Activated T-cell treated with anti-CD3 and anti-CD28 coated beads for 1 hour (primary cell): ENCODE results near the gene BAIAP3.

Experiments used
- DNase-seq: peaks from one replicate; pipeline ENCODE4 v3.0.0-alpha.2; 2020; ENCODE audit warnings: low read depth

Gene BAIAP3

GRCh38 chr16:1299012-1299867 is 34.2 kb upstream of the BAIAP3 start:
- no peak for DNase-seq

- DNase-seq, result no peak
These were observed 33.6 kb upstream of the BAIAP3 start for GRCh38 chr16:1299868-1300203.

- peak; percentile 57 for DNase-seq
These were observed 32.6 kb upstream of the BAIAP3 start for GRCh38 chr16:1300664-1301476.

DNA sequence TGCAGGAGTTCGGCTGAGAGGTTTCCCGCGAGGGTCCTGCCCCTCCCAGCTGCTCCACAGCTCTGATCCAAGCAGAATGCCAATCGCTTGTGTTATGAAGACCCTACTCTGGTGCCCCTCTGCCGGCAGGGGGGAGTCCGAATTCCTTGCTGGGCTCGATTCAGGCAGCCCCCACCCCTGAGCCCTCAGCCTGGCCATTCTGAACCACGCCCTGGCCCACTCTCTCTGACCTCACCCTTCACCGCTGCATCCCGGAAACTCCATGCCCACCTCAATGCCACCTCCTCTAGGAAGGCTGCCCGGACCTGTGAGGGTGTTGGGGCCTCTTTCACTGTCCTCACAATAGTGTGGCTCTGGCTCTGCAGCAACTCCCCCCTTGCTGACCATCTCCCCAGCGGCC is 31.9 kb upstream of the BAIAP3 start:
- DNase-seq, result no peak

DNA sequence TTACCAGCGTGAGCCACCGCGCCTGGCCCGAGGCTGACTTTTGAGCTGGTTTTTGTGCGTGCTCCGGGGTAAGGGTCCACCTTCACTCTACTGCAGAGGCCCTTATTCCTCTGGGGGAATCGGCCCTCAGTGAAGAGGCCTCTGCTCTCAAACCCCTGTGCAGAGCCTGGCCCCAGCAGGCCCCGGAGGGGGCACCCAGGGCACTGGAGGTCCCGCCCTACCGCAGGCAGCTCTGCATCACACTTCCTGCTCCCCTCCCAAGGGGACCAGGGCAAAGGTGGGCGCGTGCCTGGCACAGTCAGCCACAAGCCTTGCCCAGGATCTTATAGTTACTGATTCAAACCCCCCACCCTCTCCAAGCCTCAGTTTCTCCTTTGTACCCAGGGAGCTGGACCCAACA is 27.6 kb upstream of the BAIAP3 start:
- DNase-seq, result no peak

DNA sequence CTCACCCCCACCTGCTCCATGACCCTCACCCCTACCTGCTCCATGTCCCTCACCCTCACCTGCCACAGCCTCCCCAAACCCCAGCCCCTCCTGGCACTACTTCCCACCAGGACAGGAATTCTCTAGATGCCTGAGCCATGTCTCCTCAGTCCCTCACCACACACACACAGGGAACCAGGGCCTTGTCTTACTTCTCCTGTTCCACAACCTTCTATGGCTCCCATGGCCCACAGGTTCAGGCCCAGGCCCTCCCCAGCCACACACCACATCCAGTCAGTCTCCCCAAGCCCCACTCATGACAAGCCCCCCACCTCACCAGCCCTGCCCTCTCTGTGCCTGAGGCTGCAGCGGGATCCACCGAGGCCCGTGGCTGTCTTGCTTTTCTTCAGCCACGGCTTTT is 27.1 kb upstream of the BAIAP3 start:
- no peak for DNase-seq

DNA sequence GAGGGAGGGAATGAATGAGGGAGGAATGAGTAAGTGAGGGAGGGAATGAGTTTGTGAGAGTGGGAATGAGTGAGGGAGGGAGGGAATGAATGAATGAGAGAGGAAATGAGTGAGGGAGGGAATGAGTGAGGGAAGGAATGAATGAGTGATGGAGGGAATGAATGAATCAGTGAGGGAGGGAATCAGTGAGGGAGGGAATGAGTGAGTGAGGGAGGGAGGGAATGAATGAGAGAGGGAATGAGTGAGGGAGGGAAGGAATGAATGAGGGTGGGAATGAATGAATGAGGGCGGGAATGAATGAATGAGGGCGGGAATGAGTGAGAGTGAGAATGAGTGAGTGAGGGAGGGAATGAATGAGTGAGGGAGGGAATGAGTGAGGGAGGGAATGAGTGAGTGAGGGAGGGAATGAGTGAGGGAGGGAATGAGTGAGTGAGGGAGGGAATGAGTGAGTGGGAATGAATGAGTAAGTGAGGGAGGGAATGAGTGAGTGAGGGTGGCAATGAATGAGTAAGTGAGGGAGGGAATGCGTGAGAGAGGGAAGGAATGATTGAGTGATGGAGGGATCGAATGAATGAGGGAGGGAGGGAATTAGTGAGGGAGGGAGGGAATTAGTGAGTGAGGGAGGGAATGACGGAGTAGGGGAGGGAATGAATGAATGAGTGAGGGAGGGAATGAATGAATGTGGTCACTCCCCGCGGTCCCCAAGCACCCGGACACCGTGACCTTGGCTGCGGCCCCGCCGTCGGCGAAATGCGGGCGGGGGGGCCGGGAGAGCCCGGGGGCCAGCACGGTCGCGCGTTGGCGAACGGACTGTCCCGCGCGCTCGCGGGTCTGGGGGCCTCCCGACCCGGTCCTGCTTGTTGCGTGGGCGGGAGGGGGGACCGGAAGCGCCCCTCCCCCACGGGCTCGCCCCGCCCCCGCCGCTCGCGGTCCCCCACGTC is 25.1 kb upstream of the BAIAP3 start:
- no peak for DNase-seq

- peak; percentile 98 for DNase-seq
These were observed 24.2 kb upstream of the BAIAP3 start, which contains the start of gene UBE2I for GRCh38 chr16:1308977-1309885. UBE2I (plus strand) TSS chr16:1309636; CDS start chr16:1314031, 4,395 bp downstream.

DNA sequence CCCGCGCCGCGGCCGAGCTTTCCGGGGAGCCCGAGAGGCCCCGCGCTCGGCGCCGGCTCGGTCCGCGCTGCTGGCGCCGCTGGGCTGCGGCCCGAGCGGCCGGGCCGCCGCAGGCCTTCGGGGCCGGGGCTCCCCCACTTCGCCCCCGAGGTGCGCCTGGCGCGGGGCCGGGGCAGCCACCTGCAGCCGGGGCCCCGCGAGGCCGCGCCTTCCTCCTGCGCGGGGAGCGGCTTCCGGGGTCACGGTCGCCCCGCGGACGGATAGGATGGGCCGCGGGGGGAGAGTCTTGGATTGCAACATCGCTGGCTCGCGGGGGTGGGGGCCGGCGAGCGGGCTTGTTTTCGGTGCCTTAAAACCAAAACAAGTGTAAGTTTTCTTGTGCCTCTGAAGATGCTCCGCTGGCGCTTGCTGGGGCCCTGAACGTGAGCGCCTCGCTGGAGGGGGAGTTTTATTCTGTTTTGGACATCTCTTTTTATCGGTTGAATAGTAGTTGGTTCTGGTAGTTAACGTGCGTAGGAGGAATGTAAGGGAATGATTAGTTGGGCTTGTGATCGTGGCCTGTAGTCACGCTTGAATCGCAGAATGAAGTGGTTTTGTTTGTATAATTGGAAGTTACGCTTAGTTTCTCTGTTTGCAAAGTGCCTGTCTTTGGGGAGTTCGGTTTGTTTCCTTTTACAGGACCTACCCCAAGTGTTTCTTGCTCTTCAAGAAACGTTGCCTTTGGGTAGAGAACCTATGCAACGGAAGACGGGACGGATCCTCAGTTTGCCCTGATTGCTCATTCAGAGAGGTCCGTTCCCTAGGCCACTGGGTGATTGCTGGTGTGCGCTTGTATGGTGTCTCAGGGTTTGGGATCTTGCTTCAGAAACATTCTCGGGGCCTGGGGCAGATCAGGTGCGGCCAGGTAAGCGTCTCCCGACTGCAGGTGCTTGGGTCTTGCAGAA is 23.3 kb upstream of the BAIAP3 start:
- peak; percentile 40 for DNase-seq

GRCh38 chr16:1310832-1311200 is 22.6 kb upstream of the BAIAP3 start:
- no peak for DNase-seq

- no peak for DNase-seq
These were observed 22.2 kb upstream of the BAIAP3 start for GRCh38 chr16:1311212-1311737.

GRCh38 chr16:1311738-1312466 is 21.5 kb upstream of the BAIAP3 start:
- no peak for DNase-seq

- DNase-seq, result no peak
These were observed 21.0 kb upstream of the BAIAP3 start for GRCh38 chr16:1312467-1312816.

- DNase-seq, result no peak
These were observed 20.5 kb upstream of the BAIAP3 start for GRCh38 chr16:1312903-1313302.

DNA sequence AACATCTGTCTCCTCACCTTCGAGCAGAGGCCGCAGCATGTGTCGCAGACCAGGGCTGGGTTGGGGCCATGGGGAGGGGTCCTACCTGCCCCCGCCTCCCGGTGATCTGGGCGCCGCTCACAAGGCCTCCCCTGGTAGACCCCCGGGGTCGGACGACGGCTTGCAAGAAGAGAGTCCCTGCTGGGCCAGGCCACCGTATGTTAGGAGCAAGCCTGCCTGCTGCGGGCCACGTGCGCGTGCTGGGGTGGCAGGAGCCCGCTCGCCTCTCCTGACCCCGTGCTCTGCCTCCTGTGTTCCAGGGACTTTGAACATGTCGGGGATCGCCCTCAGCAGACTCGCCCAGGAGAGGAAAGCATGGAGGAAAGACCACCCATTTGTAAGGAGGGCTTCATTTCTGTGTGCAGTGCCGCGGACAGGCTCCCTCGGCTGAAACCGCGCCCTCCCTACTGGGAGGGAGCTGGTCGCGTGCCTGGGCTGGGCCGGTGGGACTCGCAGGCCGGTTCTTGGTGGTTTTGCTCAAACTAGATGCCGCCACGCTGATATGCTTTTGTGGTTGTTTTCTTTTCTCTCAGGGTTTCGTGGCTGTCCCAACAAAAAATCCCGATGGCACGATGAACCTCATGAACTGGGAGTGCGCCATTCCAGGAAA is 19.6 kb upstream of the BAIAP3 start:
- DNase-seq, result no peak

DNA sequence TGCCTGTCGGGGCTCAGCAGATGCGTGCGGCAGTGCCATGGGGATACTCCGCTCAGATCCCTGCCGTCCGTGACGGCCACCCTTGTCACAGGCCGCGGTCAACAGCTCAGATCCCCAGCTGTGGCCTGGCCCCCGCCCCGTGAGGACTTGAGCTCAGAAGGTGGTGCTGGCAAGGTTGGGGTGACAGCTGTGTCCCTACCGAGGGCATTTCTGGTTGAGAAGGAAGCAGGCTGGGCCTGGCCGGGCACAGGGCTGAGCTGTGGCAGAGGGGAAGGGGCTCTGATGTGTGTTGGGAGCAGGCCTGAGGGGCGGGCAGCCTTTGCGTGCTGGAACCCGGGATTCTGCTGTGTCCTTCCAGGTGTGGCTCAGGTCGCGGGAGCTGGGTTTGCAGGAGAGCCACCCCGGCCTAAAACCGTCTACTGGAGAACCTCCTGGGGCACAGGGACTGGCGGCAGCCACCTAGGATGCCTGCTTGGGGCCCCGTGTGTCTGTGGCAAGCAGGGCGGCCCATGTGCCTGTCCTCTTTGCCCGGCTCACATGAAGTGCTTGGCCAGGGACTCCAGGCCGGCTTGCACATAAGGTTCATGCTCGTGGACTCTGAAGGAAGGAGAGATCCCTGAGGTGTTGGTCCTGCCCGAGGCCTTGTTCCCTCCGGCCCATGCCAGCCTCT is 18.9 kb upstream of the BAIAP3 start:
- no peak for DNase-seq

DNA sequence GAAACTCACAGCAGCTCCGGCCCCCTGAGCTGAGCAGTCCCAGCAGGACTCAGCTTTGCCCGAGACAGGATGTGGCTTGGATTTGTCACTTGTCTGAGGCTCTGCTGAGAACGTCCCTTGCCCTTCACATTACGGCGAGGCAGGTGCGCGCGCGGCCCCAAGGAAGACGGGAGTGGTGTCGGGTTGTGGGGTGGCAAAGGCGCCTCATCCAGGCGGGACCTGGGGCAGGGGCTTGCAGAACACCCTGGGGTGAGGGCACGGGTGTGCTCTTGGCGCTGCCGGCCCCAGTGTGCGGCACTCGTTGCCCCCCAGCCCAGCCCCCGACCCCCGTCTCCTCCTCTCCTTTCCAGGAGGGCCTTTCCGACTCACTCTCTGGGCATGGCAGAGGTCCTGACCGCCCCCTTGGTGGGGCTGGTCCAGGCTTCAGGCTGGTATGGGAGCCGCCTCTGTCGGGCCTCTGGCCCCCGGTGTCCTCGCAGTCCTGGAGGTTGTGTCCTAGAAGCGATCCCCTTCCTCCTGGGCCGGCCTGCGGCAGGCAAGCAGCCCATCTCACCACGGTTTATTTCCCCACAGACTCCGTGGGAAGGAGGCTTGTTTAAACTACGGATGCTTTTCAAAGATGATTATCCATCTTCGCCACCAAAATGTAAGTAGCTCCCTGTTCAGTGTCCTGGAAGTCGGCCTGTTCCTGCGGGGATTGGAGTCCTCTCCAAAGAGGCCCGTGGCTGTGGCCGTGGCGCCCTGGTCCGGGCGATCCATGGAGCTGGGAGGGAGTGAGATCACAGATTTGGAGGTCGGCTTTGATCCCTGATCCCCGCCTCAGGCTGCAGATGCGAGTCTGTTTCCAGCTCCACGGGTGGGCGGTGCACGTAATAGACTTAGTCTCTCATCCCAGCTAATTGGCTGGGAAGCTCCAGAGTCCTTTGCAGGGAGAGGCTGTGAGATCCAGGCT is 18.1 kb upstream of the BAIAP3 start:
- DNase-seq, result no peak
